GM19193 (cell line): ENCODE measurements around the gene ARID1A.

Source experiments
- POLR2A ChIP-seq: IDR thresholded peaks from 4 replicates; pipeline ENCODE4 v1.6.1; 2011; ENCODE audit not compliant: insufficient read depth, insufficient read length; ENCODE audit errors: extremely low read depth

The ARID1A gene

DNA sequence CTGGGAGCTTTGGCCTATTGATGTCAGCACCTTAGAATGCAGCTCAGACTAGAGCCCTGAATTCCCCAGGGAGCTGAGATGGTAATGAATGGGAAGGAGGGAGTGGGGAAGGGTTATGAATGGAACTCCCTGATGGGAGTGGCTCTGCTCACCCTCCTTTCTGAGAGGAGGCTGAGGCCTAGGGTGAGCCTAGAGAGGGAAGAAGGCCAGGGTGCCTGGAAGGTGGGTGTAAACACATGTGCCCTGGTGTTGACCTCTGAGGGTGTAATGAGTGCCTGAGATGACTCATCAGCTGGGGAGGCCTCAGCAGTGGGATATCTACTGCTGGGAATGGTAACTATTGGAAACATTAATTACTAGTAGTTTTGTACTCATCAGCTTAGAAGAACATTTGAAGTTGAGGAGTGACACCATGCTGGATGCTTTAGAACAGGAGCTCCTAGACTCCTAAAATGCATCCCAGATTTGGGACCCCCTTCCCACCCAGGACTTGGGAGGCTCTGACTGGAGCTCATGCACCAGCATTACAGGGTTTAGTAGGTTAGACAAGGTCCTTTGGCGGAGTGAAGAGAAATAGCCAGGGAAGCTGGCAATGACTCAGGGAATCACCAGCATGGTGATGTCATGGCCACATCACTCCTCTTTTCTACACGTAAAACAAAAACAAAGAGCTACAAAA is 76.0 kb downstream of the ARID1A start:
- TF ChIP-seq POLR2A = no peak

DNA sequence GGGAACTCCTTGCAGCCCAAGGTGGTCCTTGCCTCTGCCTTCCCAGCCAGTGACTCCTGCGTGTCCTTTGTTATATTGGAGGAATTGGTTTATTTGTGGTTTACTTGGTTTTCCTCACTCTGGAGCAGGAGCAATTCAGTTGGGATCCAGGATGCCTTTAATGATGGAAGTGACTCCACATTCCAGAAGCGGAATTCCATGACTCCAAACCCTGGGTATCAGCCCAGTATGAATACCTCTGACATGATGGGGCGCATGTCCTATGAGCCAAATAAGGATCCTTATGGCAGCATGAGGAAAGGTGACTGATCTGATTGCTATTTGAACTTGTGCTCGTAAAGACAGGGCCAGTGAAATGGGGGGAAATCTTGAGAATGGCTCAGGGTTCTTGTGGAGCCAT is 76.9 kb downstream of the ARID1A start:
- TF ChIP-seq POLR2A = no peak

DNA sequence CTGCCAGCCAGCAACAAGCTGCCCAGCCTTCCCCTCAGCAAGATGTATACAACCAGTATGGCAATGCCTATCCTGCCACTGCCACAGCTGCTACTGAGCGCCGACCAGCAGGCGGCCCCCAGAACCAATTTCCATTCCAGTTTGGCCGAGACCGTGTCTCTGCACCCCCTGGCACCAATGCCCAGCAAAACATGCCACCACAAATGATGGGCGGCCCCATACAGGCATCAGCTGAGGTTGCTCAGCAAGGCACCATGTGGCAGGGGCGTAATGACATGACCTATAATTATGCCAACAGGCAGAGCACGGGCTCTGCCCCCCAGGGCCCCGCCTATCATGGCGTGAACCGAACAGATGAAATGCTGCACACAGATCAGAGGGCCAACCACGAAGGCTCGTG is 78.6 kb downstream of the ARID1A start:
- TF ChIP-seq POLR2A = no peak

GRCh38 chr1:26775666-26776065 is 79.9 kb downstream of the ARID1A start:
- TF ChIP-seq POLR2A = no peak

DNA sequence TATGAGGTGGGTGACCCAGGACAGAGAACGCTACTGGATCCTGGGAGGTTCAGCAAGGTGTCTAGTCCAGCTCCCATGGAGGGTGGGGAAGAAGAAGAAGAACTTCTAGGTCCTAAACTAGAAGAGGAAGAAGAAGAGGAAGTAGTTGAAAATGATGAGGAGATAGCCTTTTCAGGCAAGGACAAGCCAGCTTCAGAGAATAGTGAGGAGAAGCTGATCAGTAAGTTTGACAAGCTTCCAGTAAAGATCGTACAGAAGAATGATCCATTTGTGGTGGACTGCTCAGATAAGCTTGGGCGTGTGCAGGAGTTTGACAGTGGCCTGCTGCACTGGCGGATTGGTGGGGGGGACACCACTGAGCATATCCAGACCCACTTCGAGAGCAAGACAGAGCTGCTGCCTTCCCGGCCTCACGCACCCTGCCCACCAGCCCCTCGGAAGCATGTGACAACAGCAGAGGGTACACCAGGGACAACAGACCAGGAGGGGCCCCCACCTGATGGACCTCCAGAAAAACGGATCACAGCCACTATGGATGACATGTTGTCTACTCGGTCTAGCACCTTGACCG is 83.4 kb downstream of the ARID1A start:
- peak; percentile 26 for TF ChIP-seq POLR2A

- peak; percentile 8 for TF ChIP-seq POLR2A
Measured at GRCh38 chr1:26780344-26780957, 84.6 kb downstream of the ARID1A start.

DNA sequence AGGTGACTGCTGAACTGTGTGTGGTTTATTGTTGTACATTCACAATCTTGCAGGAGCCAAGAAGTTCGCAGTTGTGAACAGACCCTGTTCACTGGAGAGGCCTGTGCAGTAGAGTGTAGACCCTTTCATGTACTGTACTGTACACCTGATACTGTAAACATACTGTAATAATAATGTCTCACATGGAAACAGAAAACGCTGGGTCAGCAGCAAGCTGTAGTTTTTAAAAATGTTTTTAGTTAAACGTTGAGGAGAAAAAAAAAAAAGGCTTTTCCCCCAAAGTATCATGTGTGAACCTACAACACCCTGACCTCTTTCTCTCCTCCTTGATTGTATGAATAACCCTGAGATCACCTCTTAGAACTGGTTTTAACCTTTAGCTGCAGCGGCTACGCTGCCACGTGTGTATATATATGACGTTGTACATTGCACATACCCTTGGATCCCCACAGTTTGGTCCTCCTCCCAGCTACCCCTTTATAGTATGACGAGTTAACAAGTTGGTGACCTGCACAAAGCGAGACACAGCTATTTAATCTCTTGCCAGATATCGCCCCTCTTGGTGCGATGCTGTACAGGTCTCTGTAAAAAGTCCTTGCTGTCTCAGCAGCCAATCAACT is 85.5 kb downstream of the ARID1A start:
- no peak for TF ChIP-seq POLR2A

DNA sequence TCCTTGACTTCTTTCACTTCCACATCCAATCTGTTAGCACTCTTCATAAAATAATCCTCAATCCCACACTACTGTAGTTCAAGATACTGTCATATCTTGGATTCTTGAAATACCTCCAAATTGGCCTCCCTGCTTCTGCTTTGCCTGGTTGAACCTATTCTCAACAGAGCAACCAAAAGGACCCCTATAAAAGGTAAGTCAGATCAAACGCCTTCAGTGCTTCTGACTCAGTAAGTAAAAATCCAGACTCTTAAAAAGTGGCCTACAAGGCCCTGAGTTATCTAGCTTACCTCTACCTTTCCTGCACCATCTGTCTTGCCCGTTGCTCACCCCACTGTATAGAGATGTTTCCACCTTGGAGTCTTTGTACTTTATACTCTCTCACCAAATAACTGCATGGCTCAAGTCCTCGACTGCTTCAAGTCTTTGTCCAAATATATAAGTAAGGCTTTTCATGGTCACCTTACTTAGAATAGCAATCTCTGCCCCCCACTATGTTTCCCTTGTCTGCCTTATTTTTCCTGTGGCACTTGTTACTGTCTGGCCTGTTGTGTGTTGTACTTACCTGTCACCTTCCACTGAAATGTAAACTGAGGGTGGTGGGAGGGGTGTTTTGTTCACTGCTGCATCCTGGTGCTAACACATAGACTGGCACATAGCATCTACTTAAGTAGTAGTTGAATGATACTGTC is 86.9 kb downstream of the ARID1A start:
- TF ChIP-seq POLR2A = no peak

DNA sequence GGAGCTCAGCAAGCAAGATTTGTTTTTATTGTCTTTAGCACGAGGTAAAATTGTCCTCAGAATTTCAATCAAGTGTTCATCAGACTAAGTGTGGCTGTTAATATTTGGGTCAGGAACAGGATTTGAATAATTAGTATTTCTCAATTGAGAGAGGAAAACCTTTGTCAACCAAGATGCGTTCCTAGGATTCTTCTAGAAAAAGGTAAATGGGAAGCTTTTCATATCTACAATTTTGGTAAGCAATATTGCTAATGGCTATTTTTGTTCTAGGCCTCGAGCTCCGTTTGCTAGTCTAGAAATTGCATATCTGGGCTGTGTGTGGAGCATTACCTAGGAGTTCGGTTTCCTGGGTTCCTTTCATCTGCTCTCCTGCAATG is 87.8 kb downstream of the ARID1A start:
- TF ChIP-seq POLR2A = no peak

DNA sequence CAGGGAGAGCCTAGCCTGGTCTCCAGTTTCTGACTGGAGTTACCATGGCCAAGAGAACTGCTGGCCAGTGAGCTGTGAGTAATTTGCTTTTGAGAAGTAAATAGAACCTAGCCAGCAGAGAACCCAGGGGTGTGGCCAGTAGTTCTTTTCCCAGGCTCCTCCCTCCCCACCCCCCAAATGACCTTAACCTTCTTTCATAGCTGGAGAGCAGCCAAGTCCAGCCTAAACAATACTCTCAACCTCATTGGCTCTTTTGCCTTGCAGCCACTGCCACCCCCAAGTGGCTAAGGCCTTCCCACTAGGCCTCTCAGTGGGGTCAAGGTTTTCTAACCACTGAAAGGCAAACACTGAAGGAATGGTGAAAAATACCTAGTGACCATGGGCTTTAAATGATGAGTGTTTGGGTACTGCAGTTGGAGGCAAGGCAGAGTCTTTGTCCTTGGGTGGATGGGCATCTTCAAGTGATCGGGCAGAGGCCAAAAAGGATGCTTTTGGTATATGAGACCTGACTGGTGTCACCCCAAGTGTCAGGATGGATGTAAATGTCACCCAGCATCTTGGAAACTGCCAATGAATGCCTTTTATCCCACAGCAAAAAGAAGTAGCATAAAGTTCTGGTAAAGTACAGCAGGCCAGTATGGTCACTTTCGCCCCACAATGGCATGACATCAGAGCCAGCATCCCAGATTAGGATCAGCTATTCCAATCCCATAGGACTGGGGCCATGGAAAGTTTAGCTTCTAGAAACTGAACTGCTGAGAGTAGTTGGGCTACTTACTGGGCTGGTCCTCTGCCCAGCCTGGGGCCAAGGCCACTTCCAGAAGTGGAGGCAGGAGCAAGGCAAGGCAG is 88.4 kb downstream of the ARID1A start:
- TF ChIP-seq POLR2A = no peak

DNA sequence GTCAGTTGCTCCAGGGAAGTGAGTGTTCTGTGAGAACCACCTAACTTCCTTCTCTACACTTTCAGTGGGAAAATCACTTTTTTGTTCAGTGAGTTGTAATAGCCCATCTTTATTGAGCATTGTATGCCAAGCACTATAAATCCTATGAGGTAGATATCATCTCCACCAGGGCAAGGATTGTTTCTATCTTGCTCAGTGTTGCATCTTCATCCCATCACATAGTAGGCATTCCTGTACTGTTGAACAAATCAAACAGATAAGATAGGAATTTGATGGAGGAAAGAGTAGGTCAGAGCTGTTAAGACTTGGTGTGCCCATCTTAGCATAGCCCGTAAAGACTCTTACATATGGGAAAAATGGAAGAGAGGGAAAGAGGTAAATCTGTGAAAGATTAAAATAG is 89.1 kb downstream of the ARID1A start:
- no peak for TF ChIP-seq POLR2A

DNA sequence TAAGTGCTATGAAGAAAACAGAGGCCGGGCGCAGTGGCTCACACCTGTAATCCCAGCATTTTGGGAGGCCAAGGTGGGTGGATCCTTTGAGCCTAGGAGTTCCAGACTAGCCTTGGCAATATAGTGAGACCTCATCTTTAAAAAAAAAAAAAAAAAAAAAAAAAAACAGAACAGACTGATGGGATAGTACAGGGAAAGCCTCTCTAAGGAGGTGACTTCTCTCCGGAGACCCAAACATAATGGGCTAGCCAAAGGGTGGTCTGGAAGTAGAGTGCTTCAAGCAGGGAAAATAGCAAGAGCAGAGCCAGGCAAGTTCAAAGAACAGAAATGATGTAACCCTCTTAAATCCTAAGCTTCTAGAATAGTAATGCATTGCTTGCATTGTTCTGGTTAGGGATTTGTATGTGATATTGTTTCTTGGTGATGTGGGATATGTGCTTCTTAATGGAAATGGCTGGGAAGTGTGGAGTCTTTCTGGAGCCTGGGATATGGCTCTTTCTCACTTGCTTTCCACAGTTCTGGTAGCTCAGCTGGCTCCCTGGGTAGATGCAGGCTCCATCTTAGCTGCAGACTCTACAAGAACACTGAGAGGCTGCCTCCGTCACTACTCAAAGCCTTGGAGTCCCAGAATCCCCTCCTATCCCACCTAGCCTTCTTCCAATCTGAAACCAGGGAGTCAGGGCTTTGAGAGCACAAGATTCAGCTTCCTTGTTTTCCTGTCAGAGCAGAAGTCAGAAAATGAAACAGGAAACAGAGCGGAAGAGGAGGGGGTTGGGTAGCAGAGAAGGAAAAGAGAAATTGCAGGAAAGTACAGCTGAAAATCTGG is 90.0 kb downstream of the ARID1A start:
- no peak for TF ChIP-seq POLR2A
